Vagina (tissue), 2 donors: ENCODE data around the gene KDM5B.

Experiments
- POLR2A ChIP-seq, 2 donors: fragments of 450-650 bp; IDR thresholded peaks; one replicate each; pipeline ENCODE4 v1.6.1; 2017; ENCODE audit warnings: antibody characterized with exemption in 2 of 2, mild to moderate bottlenecking in 2 of 2, moderate library complexity in 2 of 2
- POLR2AphosphoS5 ChIP-seq, 2 donors: sonication (generic); formaldehyde crosslinking; IDR thresholded peaks; one replicate each; pipeline ENCODE4 v1.9.0; 2017; ENCODE audit warnings: antibody characterized with exemption in 2 of 2, mild to moderate bottlenecking in 2 of 2, low read depth in 1 of 2; ENCODE audit not compliant: insufficient read depth in 1 of 2
- TF ChIP-seq, protein P1 (sequence below), 3 experiments: fragments of 450-650 bp in 2 of 3; fragments of 200-600 bp in 1 of 3; sonication (generic) in 1 of 3; IDR thresholded peaks; one replicate each; pipeline ENCODE4 v1.5.1; 2017 to 2019; ENCODE audit warnings: antibody characterized with exemption in 3 of 3, mild to moderate bottlenecking in 2 of 3, moderate library complexity in 2 of 3

DNA sequence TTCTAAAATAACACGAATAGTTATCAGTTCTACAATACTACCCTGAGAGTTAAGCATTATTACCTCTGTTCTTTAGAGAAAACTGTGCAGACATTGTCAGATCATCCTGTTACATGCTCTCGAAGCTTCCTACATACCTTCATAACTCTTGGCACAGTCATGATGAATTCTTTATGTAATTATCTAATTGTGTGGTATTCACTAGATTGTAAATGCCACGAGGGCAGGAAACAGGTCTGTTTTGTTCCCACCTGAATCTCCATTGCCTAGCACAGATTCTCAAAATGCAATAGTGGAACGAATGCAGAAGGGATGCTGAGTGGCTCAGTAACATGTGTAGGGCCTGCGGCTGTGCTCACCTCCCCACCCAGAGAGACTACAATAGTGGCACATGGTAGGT, 101.4 kb downstream of the KDM5B start:
- TF ChIP-seq POLR2A (IDR thresholded peaks at IDR 0.05) = no peak
- TF ChIP-seq, protein P1, sequence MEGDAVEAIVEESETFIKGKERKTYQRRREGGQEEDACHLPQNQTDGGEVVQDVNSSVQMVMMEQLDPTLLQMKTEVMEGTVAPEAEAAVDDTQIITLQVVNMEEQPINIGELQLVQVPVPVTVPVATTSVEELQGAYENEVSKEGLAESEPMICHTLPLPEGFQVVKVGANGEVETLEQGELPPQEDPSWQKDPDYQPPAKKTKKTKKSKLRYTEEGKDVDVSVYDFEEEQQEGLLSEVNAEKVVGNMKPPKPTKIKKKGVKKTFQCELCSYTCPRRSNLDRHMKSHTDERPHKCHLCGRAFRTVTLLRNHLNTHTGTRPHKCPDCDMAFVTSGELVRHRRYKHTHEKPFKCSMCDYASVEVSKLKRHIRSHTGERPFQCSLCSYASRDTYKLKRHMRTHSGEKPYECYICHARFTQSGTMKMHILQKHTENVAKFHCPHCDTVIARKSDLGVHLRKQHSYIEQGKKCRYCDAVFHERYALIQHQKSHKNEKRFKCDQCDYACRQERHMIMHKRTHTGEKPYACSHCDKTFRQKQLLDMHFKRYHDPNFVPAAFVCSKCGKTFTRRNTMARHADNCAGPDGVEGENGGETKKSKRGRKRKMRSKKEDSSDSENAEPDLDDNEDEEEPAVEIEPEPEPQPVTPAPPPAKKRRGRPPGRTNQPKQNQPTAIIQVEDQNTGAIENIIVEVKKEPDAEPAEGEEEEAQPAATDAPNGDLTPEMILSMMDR (IDR thresholded peaks at IDR 0.05) = no peak
- TF ChIP-seq POLR2AphosphoS5 (IDR thresholded peaks at IDR 0.05; ENCODE audit: insufficient read depth in 1 of 2, low read depth in 1 of 2) = no peak
